ENCODE data around the gene ZC3H13.

DNA sequence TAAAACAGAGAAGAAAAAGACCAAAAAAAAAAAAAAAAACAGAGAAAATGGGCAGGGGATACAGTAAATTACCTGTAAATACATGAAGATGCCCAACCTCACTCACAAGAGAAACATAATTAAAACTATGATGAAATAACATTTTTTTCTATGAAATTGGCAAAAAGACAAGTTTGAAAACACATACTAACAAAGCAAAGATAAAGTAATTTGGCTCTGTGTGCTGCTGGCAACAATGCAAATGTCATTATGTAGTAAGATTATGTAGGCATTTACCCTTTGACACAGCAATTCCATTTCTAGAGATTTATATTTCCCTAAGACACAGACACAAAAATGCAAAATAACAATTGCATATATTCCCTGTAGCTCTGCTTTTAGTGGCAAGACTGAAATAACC lies 20.2 kb downstream of the ZC3H13 start:
- TF ChIP-seq, protein P1, sequence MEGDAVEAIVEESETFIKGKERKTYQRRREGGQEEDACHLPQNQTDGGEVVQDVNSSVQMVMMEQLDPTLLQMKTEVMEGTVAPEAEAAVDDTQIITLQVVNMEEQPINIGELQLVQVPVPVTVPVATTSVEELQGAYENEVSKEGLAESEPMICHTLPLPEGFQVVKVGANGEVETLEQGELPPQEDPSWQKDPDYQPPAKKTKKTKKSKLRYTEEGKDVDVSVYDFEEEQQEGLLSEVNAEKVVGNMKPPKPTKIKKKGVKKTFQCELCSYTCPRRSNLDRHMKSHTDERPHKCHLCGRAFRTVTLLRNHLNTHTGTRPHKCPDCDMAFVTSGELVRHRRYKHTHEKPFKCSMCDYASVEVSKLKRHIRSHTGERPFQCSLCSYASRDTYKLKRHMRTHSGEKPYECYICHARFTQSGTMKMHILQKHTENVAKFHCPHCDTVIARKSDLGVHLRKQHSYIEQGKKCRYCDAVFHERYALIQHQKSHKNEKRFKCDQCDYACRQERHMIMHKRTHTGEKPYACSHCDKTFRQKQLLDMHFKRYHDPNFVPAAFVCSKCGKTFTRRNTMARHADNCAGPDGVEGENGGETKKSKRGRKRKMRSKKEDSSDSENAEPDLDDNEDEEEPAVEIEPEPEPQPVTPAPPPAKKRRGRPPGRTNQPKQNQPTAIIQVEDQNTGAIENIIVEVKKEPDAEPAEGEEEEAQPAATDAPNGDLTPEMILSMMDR (IDR thresholded peaks at IDR 0.05; ENCODE audit: poor library complexity, severe bottlenecking) = no peak
- TF ChIP-seq POLR2AphosphoS5 (IDR thresholded peaks at IDR 0.05) (no peak), TAF1 (IDR thresholded peaks at IDR 0.05; ENCODE audit: low read depth) (no peak), EP300 (conservative IDR thresholded peaks at IDR 0.05; ENCODE audit: poor library complexity, severe bottlenecking) (no peak)
- TF ChIP-seq, protein P2, sequence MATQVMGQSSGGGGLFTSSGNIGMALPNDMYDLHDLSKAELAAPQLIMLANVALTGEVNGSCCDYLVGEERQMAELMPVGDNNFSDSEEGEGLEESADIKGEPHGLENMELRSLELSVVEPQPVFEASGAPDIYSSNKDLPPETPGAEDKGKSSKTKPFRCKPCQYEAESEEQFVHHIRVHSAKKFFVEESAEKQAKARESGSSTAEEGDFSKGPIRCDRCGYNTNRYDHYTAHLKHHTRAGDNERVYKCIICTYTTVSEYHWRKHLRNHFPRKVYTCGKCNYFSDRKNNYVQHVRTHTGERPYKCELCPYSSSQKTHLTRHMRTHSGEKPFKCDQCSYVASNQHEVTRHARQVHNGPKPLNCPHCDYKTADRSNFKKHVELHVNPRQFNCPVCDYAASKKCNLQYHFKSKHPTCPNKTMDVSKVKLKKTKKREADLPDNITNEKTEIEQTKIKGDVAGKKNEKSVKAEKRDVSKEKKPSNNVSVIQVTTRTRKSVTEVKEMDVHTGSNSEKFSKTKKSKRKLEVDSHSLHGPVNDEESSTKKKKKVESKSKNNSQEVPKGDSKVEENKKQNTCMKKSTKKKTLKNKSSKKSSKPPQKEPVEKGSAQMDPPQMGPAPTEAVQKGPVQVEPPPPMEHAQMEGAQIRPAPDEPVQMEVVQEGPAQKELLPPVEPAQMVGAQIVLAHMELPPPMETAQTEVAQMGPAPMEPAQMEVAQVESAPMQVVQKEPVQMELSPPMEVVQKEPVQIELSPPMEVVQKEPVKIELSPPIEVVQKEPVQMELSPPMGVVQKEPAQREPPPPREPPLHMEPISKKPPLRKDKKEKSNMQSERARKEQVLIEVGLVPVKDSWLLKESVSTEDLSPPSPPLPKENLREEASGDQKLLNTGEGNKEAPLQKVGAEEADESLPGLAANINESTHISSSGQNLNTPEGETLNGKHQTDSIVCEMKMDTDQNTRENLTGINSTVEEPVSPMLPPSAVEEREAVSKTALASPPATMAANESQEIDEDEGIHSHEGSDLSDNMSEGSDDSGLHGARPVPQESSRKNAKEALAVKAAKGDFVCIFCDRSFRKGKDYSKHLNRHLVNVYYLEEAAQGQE (IDR thresholded peaks at IDR 0.05; ENCODE audit: borderline replicate concordance) = no peak
